ENCODE results near the gene UBE3C.

UBE3C gene

GRCh38 chr7:157204134-157204533 is 65.4 kb downstream of the UBE3C start:
- H3K4me1 ChIP-seq (ENCODE audit: low read depth, poor library complexity, severe bottlenecking): no peaks in the 10 kb centered on the region
- H3K36me3 ChIP-seq (ENCODE audit: insufficient read depth): peaks cover 3% of the 10 kb centered on the region
- H3K79me2 ChIP-seq (ENCODE audit: insufficient read depth, low read depth): no peaks in the 10 kb centered on the region
- H3K27me3 ChIP-seq (ENCODE audit: insufficient read depth, low read depth): no peaks in the 10 kb centered on the region
- H3K4me2 ChIP-seq: no peak overlapping the region
- no peak overlapping the region for H2AFZ ChIP-seq (ENCODE audit: low read depth)
- no peak overlapping the region for H3K9ac ChIP-seq
- H3K27ac ChIP-seq: no peak overlapping the region
- H3K4me3 ChIP-seq (IDR thresholded peaks at IDR 0.05; ENCODE audit: insufficient read depth, low read depth, low read length): no peak overlapping the region
- no peak for TF ChIP-seq CTCF (conservative IDR thresholded peaks at IDR 0.05; ENCODE audit: low read depth, low read length)
- H4K20me1 ChIP-seq (ENCODE audit: insufficient read depth): no peaks in the 10 kb centered on the region

GRCh38 chr7:157205438-157205837 is 66.7 kb downstream of the UBE3C start:
- H3K27ac ChIP-seq: no peak overlapping the region
- peaks cover 3% of the 10 kb centered on the region for H3K36me3 ChIP-seq (ENCODE audit: insufficient read depth)
- H3K79me2 ChIP-seq (ENCODE audit: insufficient read depth, low read depth): no peaks in the 10 kb centered on the region
- no peak overlapping the region for H3K9ac ChIP-seq
- H2AFZ ChIP-seq (ENCODE audit: low read depth): no peak overlapping the region
- TF ChIP-seq CTCF (conservative IDR thresholded peaks at IDR 0.05; ENCODE audit: low read depth, low read length): no peak
- no peak overlapping the region for H3K4me3 ChIP-seq (IDR thresholded peaks at IDR 0.05; ENCODE audit: insufficient read depth, low read depth, low read length)
- no peaks in the 10 kb centered on the region for H3K27me3 ChIP-seq (ENCODE audit: insufficient read depth, low read depth)
- no peak overlapping the region for H3K4me2 ChIP-seq
- no peaks in the 10 kb centered on the region for H4K20me1 ChIP-seq (ENCODE audit: insufficient read depth)
- H3K4me1 ChIP-seq (ENCODE audit: low read depth, poor library complexity, severe bottlenecking): no peaks in the 10 kb centered on the region

GRCh38 chr7:157208571-157209413 is 70.1 kb downstream of the UBE3C start:
- TF ChIP-seq CTCF (conservative IDR thresholded peaks at IDR 0.05; ENCODE audit: low read depth, low read length): no peak
- H2AFZ ChIP-seq (ENCODE audit: low read depth): no peak overlapping the region

GRCh38 chr7:157210682-157211081 is 72.0 kb downstream of the UBE3C start:
- TF ChIP-seq CTCF (conservative IDR thresholded peaks at IDR 0.05; ENCODE audit: low read depth, low read length): no peak
- Histone ChIP-seq H3K27ac (no peak overlapping the region), H4K20me1 (ENCODE audit: insufficient read depth) (no peaks in the 10 kb centered on the region), H3K4me3 (IDR thresholded peaks at IDR 0.05; ENCODE audit: insufficient read depth, low read depth, low read length) (no peak overlapping the region), H3K4me2 (no peak overlapping the region), H3K27me3 (ENCODE audit: insufficient read depth, low read depth) (no peaks in the 10 kb centered on the region), H3K9ac (no peak overlapping the region), H3K36me3 (ENCODE audit: insufficient read depth) (peaks cover 4% of the 10 kb centered on the region), H3K79me2 (ENCODE audit: insufficient read depth, low read depth) (no peaks in the 10 kb centered on the region; the same call in 1 of the 2 replicates), H3K4me1 (ENCODE audit: low read depth, poor library complexity, severe bottlenecking) (no peaks in the 10 kb centered on the region), H2AFZ (ENCODE audit: low read depth) (no peak overlapping the region)

More at GRCh38 chr7:157208571-157209413, 70.1 kb downstream of the UBE3C start:
- no peak overlapping the region for H3K4me3 ChIP-seq (IDR thresholded peaks at IDR 0.05; ENCODE audit: insufficient read depth, low read depth, low read length)
- H3K4me2 ChIP-seq: no peak overlapping the region
- H3K4me1 ChIP-seq (ENCODE audit: low read depth, poor library complexity, severe bottlenecking): no peaks in the 10 kb centered on the region
- peaks cover 4% of the 10 kb centered on the region for H3K36me3 ChIP-seq (ENCODE audit: insufficient read depth)
- H4K20me1 ChIP-seq (ENCODE audit: insufficient read depth): no peaks in the 10 kb centered on the region
- H3K27ac ChIP-seq: no peak overlapping the region
- H3K27me3 ChIP-seq (ENCODE audit: insufficient read depth, low read depth): no peaks in the 10 kb centered on the region
- no peak overlapping the region for H3K9ac ChIP-seq
- no peaks in the 10 kb centered on the region; the same call in 1 of the 2 replicates for H3K79me2 ChIP-seq (ENCODE audit: insufficient read depth, low read depth)
